A549 (cell line): ENCODE results near the gene UCP1. TPM values are rescaled to one million over a fixed set of nuclear protein-coding genes. Genes with fewer than 3 reads are reported as not detected.
A peak's percentile ranks its signal among the peaks of the same experiment; 100 is the strongest.

ENCODE experiments used
- ATAC-seq, 2 experiments: fragments of 200-7000 bp in 1 of 2; fragments of >200 bp in 1 of 2; cut with Nextera tagmentation in 1 of 2; cut with Tn5 transposase in 1 of 2; 3 replicates each; pipeline versions ENCODE4 v1.8.0 to v1.9.1; 2018 to 2020; ENCODE audit warnings: mild to moderate bottlenecking in 1 of 2, moderate library complexity in 1 of 2
- CTCF ChIA-PET: fragments of 300-600 bp; sonication (Branson Sonifier 250); formaldehyde crosslinking; extraction: SDS; loops from one replicate; lab custom pipeline; 2021; ENCODE audit warnings: antibody characterized with exemption, inconsistent platforms; lab: Yijun Ruan, JAX
- POLR2A ChIA-PET: fragments of 350-600 bp; formaldehyde crosslinking; extraction: SDS; loops from one replicate; lab custom pipeline; 2021; ENCODE audit warnings: antibody characterized with exemption, inconsistent platforms; lab: Yijun Ruan, JAX
- DNase-seq, 2 experiments: peaks; one replicate each; pipeline versions ENCODE4 v3.0.0 to v3.0.0-alpha.2; 2011 to 2016; ENCODE audit warnings: low read depth in 1 of 2, low spot score in 1 of 2
- FAIRE-seq: peaks from 2 replicates; lab custom pipeline; 2011; peaks lifted over from hg19 to GRCh38; lab: Jason Lieb, UNC
- H3K27ac ChIP-seq, 2 experiments: fragments of >200 bp; sonication (Bioruptor Twin); formaldehyde crosslinking; 3 replicates each; pipeline ENCODE4 v1.5.1; 2016 to 2017
- H3K4me1 ChIP-seq: fragments of >200 bp; sonication (Bioruptor Twin); formaldehyde crosslinking; 3 replicates; pipeline ENCODE4 v1.6.1; 2016
- H3K4me2 ChIP-seq: fragments of >200 bp; sonication (Bioruptor Twin); formaldehyde crosslinking; 3 replicates; pipeline ENCODE4 v1.6.1; 2016
- H3K4me3 ChIP-seq: fragments of >200 bp; sonication (Bioruptor Twin); formaldehyde crosslinking; 3 replicates; pipeline ENCODE4 v1.5.1; 2016
- H3K9me3 ChIP-seq: fragments of >200 bp; sonication (Bioruptor Twin); formaldehyde crosslinking; 3 replicates; pipeline ENCODE4 v1.6.1; 2016
- ATOH8 ChIP-seq: fragments of 250-450 bp; sonication (Bioruptor Pico); IDR thresholded peaks from 2 replicates; pipeline ENCODE4 v1.5.0; 2020; ENCODE audit warnings: low read depth, mild to moderate bottlenecking, moderate library complexity
- BCL3 ChIP-seq: fragments of >200 bp; sonication (Bioruptor Twin); formaldehyde crosslinking; IDR thresholded peaks from 3 replicates; pipeline ENCODE4 v1.6.1; 2016
- CBX2 ChIP-seq: fragments of 200-600 bp; sonication (generic); IDR thresholded peaks from 2 replicates; pipeline ENCODE4 v1.6.1; 2016; ENCODE audit warnings: low read depth, mild to moderate bottlenecking, borderline replicate concordance
- CBX8 ChIP-seq: fragments of 200-600 bp; sonication (generic); IDR thresholded peaks from 2 replicates; pipeline ENCODE4 v1.6.1; 2016
- CHD4 ChIP-seq: fragments of 200-600 bp; sonication (generic); IDR thresholded peaks from 2 replicates; pipeline ENCODE4 v1.6.1; 2016; ENCODE audit warnings: antibody characterized with exemption, mild to moderate bottlenecking, borderline replicate concordance
- EHF ChIP-seq: fragments of 250-450 bp; sonication (Bioruptor Pico); IDR thresholded peaks from 2 replicates; pipeline ENCODE4 v1.5.0; 2020; ENCODE audit warnings: mild to moderate bottlenecking
- EHMT2 ChIP-seq: fragments of 200-600 bp; sonication (generic); IDR thresholded peaks from 2 replicates; pipeline ENCODE4 v1.6.1; 2016; ENCODE audit warnings: antibody characterized with exemption, low read depth, mild to moderate bottlenecking, moderate library complexity
- EP300 ChIP-seq, 2 experiments: fragments of >200 bp; sonication (Bioruptor Twin); formaldehyde crosslinking; IDR thresholded peaks; 2 replicates in 1 of 2; 3 replicates in 1 of 2; pipeline ENCODE4 v1.6.1; 2016 to 2017
- FOSL2 ChIP-seq, 2 experiments: fragments of 450-650 bp in 1 of 2; fragments of >200 bp in 1 of 2; sonication (Bioruptor Twin) in 1 of 2; formaldehyde crosslinking; IDR thresholded peaks; 2 replicates each; pipeline versions ENCODE4 v1.5.0 to v1.6.1; 2016 to 2020; ENCODE audit warnings: mild to moderate bottlenecking in 1 of 2, moderate library complexity in 1 of 2
- FOXS1 ChIP-seq: fragments of 250-450 bp; sonication (Bioruptor Pico); IDR thresholded peaks from 2 replicates; pipeline ENCODE4 v1.5.0; 2020; ENCODE audit warnings: mild to moderate bottlenecking, moderate library complexity
- HDAC2 ChIP-seq: fragments of 200-600 bp; sonication (generic); IDR thresholded peaks from 2 replicates; pipeline ENCODE4 v1.6.1; 2016
- HOXA7 ChIP-seq: fragments of 250-450 bp; sonication (Bioruptor Pico); IDR thresholded peaks from 2 replicates; pipeline ENCODE4 v1.5.0; 2020; ENCODE audit warnings: mild to moderate bottlenecking, moderate library complexity
- HOXB13 ChIP-seq: fragments of 250-450 bp; sonication (Bioruptor Pico); IDR thresholded peaks from 2 replicates; pipeline ENCODE4 v1.5.0; 2020; ENCODE audit warnings: low read depth, mild to moderate bottlenecking, moderate library complexity
- HOXB5 ChIP-seq: fragments of 250-450 bp; sonication (Bioruptor Pico); IDR thresholded peaks from 2 replicates; pipeline ENCODE4 v1.5.0; 2020; ENCODE audit warnings: mild to moderate bottlenecking, moderate library complexity
- JUNB ChIP-seq: fragments of >200 bp; sonication (Bioruptor Twin); formaldehyde crosslinking; IDR thresholded peaks from 2 replicates; pipeline ENCODE4 v1.6.1; 2016
- KDM1A ChIP-seq: fragments of 200-600 bp; sonication (generic); IDR thresholded peaks from 2 replicates; pipeline ENCODE4 v1.6.1; 2016; ENCODE audit warnings: low read depth, mild to moderate bottlenecking
- PBX3 ChIP-seq: IDR thresholded peaks from 2 replicates; pipeline ENCODE4 v1.6.1; 2012
- POLR2A ChIP-seq: IDR thresholded peaks from 2 replicates; pipeline ENCODE4 v1.6.1; 2012; ENCODE audit warnings: mild to moderate bottlenecking, low read length
- RAD21 ChIP-seq, 2 experiments: fragments of >200 bp in 1 of 2; sonication (Bioruptor Twin) in 1 of 2; formaldehyde crosslinking in 1 of 2; IDR thresholded peaks in 1 of 2; conservative IDR thresholded peaks in 1 of 2; 2 replicates in 1 of 2; 3 replicates in 1 of 2; pipeline ENCODE4 v1.6.1; 2012 to 2018; ENCODE audit warnings: inconsistent platforms in 1 of 2
- RARB ChIP-seq: fragments of 250-450 bp; sonication (Bioruptor Pico); IDR thresholded peaks from 2 replicates; pipeline ENCODE4 v1.8.0; 2021; ENCODE audit warnings: mild to moderate bottlenecking, moderate library complexity
- RCOR1 ChIP-seq: fragments of 150-350 bp; IDR thresholded peaks from 2 replicates; pipeline ENCODE4 v1.6.1; 2014; ENCODE audit warnings: antibody characterized with exemption, low read length, low read depth
- RNF2 ChIP-seq: fragments of 200-600 bp; sonication (generic); IDR thresholded peaks from 2 replicates; pipeline ENCODE4 v1.6.1; 2016; ENCODE audit warnings: low read depth, mild to moderate bottlenecking, antibody characterized with exemption, moderate library complexity, borderline replicate concordance
- TP53 ChIP-seq: fragments of 250-450 bp; sonication (Bioruptor Pico); IDR thresholded peaks from 2 replicates; pipeline ENCODE4 v1.5.0; 2021; ENCODE audit warnings: mild to moderate bottlenecking, moderate library complexity
- ZC3H11A ChIP-seq: fragments of 450-650 bp; IDR thresholded peaks from 2 replicates; pipeline ENCODE4 v1.6.1; 2014; ENCODE audit warnings: antibody characterized with exemption, mild to moderate bottlenecking
- ZFP36 ChIP-seq: fragments of 450-650 bp; IDR thresholded peaks from 2 replicates; pipeline ENCODE4 v1.6.1; 2014; ENCODE audit warnings: borderline replicate concordance; ENCODE audit not compliant: partially characterized antibody
- ZNF302 ChIP-seq: fragments of 250-450 bp; sonication (Bioruptor Pico); IDR thresholded peaks from 2 replicates; pipeline ENCODE4 v1.9.0; 2021; ENCODE audit warnings: inconsistent platforms, mild to moderate bottlenecking, moderate library complexity
- ZSCAN20 ChIP-seq: fragments of 250-450 bp; sonication (Bioruptor Pico); IDR thresholded peaks from 2 replicates; pipeline ENCODE4 v1.8.0; 2022; ENCODE audit warnings: mild to moderate bottlenecking, moderate library complexity
- WGBS: methylation state at CpG from one replicate; pipeline ENCODE4 v1.1.6; 2017; ENCODE audit errors: missing lambda C conversion rate; 5-methylcytosine and 5-hydroxymethylcytosine counted together
- polyA plus RNA-seq, 4 experiments: library from polyadenylated mRNA; depleted of rRNA in 3 of 4; stranded (reverse); fragments of >200 nt; fragmentation: RNase III in 1 of 4; extraction: RNeasy Plus Mini Kit Qiagen cat#74134 plus additional on column Dnase treatment in 1 of 4; gene quantifications; 2 replicates in 3 of 4; 3 replicates in 1 of 4; pipeline ENCODE4 v1.2.3, GENCODE V29; 2011 to 2017
- TF ChIP-seq, protein P1 (sequence below): fragments of 200-600 bp; sonication (generic); IDR thresholded peaks from 2 replicates; pipeline ENCODE4 v1.6.1; 2016; ENCODE audit warnings: antibody characterized with exemption, mild to moderate bottlenecking, moderate library complexity

The UCP1 gene
- polyA plus RNA-seq, 2 of the 4 experiments (the other 2 are of a cell fraction) = 0.13 TPM; not detected in 1

DNA sequence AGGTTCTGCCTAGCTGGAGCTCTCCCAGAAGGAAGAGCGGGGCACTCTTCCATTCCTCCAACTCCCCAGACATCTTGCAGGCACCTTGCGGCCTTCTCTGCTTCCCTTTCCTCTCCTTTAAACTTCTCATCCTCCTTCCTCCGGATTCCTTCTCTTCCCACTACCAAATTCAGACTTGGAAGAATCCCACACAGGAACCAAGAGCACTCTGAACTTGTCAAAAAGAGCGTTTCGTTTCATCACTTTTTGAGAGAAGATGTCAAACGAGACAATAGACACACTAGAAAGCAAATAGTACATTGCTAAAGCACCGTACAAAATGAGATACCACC, 512 bp upstream of the UCP1 start:
- peak overlapping the region; percentile 36 for H3K4me3 ChIP-seq
- H3K9me3 ChIP-seq = peaks cover 8% of the 10 kb centered on the region; the same call in 2 of the 3 replicates
- ChIA-PET POLR2A (no interaction called here), CTCF (interaction anchor here (1.5 kb wide), 1 partner anchor 22 kb away, joined by 4 read pairs; no protein-coding TSS in a partner anchor)
- 83% methylated on average over 7 of the region's 7 CpGs for WGBS
- peak overlapping the region; percentile 62 for H3K4me2 ChIP-seq
- H3K4me1 ChIP-seq = no peaks in the 10 kb centered on the region
- no peak for DNase-seq
- TF ChIP-seq RNF2 = no peak
- no peak for TF ChIP-seq CBX8
- no peak for TF ChIP-seq BCL3
- TF ChIP-seq HOXB13 (CRISPR knock-in tag) = no peak
- no peak for TF ChIP-seq ZSCAN20 (CRISPR knock-in tag)
- TF ChIP-seq, protein P1, sequence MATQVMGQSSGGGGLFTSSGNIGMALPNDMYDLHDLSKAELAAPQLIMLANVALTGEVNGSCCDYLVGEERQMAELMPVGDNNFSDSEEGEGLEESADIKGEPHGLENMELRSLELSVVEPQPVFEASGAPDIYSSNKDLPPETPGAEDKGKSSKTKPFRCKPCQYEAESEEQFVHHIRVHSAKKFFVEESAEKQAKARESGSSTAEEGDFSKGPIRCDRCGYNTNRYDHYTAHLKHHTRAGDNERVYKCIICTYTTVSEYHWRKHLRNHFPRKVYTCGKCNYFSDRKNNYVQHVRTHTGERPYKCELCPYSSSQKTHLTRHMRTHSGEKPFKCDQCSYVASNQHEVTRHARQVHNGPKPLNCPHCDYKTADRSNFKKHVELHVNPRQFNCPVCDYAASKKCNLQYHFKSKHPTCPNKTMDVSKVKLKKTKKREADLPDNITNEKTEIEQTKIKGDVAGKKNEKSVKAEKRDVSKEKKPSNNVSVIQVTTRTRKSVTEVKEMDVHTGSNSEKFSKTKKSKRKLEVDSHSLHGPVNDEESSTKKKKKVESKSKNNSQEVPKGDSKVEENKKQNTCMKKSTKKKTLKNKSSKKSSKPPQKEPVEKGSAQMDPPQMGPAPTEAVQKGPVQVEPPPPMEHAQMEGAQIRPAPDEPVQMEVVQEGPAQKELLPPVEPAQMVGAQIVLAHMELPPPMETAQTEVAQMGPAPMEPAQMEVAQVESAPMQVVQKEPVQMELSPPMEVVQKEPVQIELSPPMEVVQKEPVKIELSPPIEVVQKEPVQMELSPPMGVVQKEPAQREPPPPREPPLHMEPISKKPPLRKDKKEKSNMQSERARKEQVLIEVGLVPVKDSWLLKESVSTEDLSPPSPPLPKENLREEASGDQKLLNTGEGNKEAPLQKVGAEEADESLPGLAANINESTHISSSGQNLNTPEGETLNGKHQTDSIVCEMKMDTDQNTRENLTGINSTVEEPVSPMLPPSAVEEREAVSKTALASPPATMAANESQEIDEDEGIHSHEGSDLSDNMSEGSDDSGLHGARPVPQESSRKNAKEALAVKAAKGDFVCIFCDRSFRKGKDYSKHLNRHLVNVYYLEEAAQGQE = no peak
- TF ChIP-seq TP53 (CRISPR knock-in tag) = no peak
- TF ChIP-seq PBX3 = no peak
- TF ChIP-seq RCOR1 = no peak
- TF ChIP-seq HDAC2 = no peak
- no peak for TF ChIP-seq EHMT2
- no peak for TF ChIP-seq ATOH8 (CRISPR knock-in tag)
- no peak for TF ChIP-seq FOSL2 (IDR thresholded peaks at IDR 0.05)
- TF ChIP-seq FOSL2 (CRISPR knock-in tag; IDR thresholded peaks at IDR 0.05) = no peak
- TF ChIP-seq RAD21 (conservative IDR thresholded peaks at IDR 0.05 in 1 of 2, IDR thresholded peaks at IDR 0.05 in 1 of 2) = no peak
- no peak for TF ChIP-seq ZFP36
- FAIRE-seq = no peak
- H3K27ac ChIP-seq = no peak overlapping the region
- no peak for ATAC-seq

- 88% methylated on average over 6 of the region's 6 CpGs for WGBS
- FAIRE-seq = no peak
Measured at GRCh38 chr4:140559696-140560095, 9.1 kb downstream of the UCP1 start.

More at GRCh38 chr4:140559696-140560095, 9.1 kb downstream of the UCP1 start:
- Histone ChIP-seq H3K4me2 (no peak overlapping the region), H3K4me3 (no peak overlapping the region), H3K27ac (no peak overlapping the region), H3K4me1 (no peaks in the 10 kb centered on the region), H3K9me3 (no peaks in the 10 kb centered on the region)
- DNase-seq = no peak
- CTCF ChIA-PET = no interaction called here
- TF ChIP-seq EHF = no peak
- TF ChIP-seq JUNB = no peak
- TF ChIP-seq HOXB13 (CRISPR knock-in tag) = no peak
- TF ChIP-seq RARB (CRISPR knock-in tag) = no peak
- TF ChIP-seq TP53 (CRISPR knock-in tag) = no peak
- no peak for TF ChIP-seq KDM1A
- TF ChIP-seq RCOR1 = no peak
- no peak for TF ChIP-seq FOXS1 (CRISPR knock-in tag)
- TF ChIP-seq CHD4 = no peak
- TF ChIP-seq ZSCAN20 (CRISPR knock-in tag) = no peak
- no peak for TF ChIP-seq POLR2A
- no peak for TF ChIP-seq HOXA7 (CRISPR knock-in tag)
- TF ChIP-seq ZC3H11A = no peak
- no peak for TF ChIP-seq RAD21 (conservative IDR thresholded peaks at IDR 0.05 in 1 of 2, IDR thresholded peaks at IDR 0.05 in 1 of 2)
- no peak for TF ChIP-seq ZNF302
- TF ChIP-seq HOXB5 = no peak
- no peak for TF ChIP-seq CBX2
- no peak for TF ChIP-seq EP300 (IDR thresholded peaks at IDR 0.05)
- POLR2A ChIA-PET = no interaction called here
- no peak for ATAC-seq
